AG09319 (cell line): ENCODE data around the gene ANKRD11.
A peak's percentile ranks its signal among the peaks of the same experiment; 100 is the strongest.
"Not testable (repeated sequence)": the region's sequence is repeated elsewhere in the genome, so short reads cannot be mapped to it uniquely, and the experiment has no call there.

Experiments used
- DNase-seq: peaks from one replicate; pipeline ENCODE4 v3.0.0-alpha.2; 2010; ENCODE audit warnings: low read depth; ENCODE audit errors: extremely low read depth
- TF ChIP-seq, protein P1 (sequence below): IDR thresholded peaks from 2 replicates; pipeline ENCODE4 v1.5.1; 2011; ENCODE audit warnings: low read depth, mild to moderate bottlenecking, inconsistent platforms, low read length, moderate library complexity

ANKRD11 gene

DNA sequence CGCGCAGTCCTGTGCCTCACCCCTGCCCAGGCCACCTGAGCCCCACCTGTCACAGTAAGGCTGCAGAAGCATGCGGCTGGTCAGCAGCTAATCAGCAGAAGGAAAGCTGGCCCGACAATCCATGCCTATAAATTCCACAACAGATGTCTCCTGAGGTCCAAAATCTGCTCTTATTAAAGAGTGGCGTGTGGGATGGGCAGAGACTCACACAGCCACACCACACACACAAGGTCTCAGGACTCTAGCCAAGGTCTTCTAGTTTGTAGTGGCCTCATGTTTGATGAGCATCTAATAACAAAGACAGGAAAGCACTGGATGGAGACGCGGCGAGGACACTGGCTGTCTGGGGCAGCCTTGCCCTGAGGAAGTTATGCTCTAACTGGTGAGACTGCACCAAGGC, 55.9 kb downstream of the ANKRD11 start:
- DNase-seq: no peak
- TF ChIP-seq, protein P1, sequence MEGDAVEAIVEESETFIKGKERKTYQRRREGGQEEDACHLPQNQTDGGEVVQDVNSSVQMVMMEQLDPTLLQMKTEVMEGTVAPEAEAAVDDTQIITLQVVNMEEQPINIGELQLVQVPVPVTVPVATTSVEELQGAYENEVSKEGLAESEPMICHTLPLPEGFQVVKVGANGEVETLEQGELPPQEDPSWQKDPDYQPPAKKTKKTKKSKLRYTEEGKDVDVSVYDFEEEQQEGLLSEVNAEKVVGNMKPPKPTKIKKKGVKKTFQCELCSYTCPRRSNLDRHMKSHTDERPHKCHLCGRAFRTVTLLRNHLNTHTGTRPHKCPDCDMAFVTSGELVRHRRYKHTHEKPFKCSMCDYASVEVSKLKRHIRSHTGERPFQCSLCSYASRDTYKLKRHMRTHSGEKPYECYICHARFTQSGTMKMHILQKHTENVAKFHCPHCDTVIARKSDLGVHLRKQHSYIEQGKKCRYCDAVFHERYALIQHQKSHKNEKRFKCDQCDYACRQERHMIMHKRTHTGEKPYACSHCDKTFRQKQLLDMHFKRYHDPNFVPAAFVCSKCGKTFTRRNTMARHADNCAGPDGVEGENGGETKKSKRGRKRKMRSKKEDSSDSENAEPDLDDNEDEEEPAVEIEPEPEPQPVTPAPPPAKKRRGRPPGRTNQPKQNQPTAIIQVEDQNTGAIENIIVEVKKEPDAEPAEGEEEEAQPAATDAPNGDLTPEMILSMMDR: no peak

DNA sequence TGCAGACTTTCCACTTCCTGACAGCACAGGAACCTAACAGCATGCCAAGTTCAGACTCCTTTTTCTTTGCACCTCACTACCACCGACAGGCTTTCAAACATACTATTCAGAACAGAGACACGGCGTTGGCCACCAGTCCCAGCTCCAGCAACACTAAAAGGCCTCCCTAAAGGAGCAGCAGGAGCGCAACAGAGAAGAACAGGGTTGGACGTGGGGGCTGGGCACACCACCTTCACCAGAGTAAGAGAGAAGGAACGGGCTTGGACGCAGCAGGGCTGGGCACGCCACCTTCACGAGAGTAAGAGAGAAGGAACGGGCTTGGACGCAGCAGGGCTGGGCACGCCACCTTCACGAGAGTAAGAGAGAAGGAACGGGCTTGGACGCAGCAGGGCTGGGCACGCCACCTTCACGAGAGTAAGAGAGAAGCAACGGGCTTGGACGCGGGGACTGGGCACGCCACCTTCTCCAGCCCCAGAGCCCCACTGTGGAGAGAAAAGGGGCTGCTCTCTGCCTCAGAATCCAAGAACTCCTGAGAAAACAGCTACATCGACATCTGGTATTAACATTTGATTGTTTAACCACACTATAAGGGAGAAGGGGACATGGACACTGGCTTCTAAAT, 56.9 kb downstream of the ANKRD11 start:
- DNase-seq: not testable (repeated sequence)

DNA sequence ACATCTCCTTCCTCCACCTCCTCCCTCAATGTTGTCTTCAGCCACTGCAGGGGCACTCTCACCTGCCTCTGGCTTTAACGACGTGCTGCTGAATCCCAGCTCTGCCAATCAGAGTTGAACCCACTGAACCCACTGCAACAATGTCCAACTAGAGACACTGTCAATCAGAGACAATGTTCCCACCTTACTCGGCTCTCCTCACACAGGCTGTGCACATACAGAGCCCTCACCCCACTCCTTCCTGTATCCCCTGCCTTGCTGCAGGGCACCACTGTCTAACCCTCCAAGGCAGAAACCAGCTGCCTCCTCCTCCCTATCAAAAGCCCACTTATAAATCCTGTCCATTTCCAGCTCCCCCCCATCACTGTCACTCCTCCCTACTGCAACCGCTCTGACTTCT, 58.7 kb downstream of the ANKRD11 start:
- TF ChIP-seq, protein P1: no peak
- no peak for DNase-seq

DNA sequence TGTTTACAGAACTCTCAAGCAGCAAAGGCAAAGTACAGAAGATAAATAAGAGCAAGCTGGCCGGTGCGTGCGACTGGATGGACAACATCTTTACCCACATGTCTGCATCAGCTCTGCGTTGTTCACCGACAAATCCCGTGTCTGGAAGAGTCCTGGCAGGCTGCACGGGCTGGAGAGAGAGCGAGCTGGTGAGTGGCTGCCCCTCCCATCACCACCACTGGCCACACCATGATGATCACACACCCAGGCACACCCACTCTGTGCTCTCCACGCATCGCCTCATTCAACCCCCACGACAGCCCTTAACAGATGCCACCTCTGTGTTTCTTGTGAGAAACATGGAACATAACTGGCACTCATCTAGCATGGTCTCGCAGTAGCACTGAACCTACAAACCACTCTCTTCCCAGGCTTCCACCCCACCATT, 59.2 kb downstream of the ANKRD11 start:
- TF ChIP-seq, protein P1: no peak
- peak; percentile 87 for DNase-seq

DNA sequence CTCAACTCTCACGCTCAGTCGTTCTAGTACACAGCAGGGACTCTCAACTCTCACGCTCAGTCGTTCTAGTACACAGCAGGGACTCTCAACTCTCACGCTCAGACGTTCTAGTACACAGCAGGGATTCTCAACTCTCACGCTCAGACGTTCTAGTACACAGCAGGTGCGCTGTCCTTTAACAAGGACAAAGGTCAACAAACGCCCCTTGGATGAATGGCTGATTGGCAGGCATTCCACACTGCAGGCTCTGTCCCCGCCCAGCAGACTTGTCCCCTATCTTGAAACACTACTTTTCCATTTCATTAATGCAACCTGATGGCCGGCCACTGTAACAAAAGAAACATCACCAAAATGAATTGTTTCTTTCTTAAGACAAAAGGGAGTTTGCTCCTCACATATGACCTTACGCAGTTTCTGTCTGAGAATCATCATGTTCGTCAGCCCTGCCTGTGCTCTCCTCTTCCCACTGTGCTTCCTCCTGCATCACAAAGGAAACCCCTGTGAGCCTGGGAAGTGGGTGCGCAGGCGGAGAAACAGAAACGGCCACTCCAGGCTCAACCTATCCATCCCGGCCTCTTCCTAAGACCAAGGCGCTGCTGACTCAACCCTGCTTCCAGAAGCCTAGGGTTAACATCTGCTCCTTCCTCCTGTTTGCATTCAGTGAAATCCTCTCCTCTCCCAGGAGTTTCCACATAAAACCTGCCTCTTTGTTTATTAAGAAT, 59.8 kb downstream of the ANKRD11 start:
- TF ChIP-seq, protein P1: no peak
- DNase-seq: no peak

DNA sequence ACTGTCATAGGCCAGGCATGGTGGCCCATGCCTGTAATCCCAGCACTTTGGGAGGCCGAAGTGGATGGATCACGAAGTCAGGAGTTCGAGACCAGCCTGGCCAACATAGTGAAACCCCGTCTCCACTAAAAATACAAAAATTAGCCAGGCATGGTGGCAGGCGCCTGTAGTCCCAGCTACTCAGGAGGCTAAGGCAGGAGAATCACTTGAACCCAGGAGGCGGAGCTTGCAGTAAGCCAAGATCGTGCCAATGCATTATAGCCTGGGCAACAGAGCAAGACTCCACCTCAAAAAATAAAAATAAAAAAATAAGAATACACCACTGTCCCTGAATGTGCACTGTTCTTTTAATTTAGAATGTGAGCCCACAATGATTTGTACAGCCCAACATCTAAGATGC, 61.8 kb downstream of the ANKRD11 start:
- DNase-seq: not testable (repeated sequence)

DNA sequence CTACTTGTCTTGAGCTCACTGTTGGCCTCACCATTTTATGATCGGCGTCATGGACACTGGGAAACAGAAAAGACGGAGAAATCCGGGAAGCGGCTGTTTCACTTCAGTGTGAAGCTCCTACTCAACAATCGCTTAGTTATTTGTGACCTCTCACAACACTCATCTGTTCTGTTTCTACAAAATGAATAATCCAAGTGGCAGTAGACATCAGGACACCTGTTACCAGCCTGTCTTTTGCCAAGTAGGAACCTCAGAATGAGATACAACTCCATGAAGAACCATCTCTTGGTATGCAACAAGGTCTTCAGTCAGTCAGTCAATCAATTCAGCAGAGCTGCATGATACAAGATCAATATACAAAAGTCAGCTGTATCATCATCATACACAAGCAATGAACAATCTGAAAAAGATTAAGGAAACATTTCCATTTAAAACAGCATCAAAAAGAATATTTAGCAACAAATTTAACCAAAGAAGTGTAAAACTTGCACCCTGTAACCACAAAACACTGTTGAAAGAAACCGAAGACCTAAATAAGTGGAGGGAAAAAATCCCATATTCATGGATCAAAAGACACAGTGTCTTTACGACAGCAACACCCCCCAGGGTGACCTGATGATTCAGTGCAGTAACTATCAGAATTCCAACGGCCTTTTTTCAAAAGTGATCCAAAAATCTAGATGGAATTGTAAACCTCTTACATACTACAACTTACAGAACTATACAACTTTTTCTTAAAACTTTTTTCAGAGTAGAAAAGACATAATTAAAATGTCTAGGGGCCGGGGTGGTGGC, 63.4 kb downstream of the ANKRD11 start:
- TF ChIP-seq, protein P1: no peak
- DNase-seq: no peak

DNA sequence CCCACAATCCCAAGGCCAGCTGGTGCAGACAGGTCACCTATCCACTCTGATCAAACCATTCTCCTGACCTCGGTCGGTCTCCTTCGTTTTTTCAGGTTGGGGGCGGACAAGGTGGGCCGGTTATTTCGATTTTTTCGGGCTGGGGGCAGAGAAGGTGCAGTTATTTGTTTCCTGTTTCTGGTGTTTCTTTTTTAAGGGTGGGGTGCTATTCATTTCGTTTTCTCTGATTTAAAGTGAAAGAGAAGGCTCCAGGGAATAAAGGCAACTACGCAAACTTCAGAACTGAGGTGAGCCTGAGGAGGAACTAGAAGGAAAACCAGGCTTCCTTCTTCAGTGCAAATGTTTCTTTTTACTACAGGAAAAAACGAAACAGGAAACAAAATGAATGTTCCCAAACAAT, 64.8 kb downstream of the ANKRD11 start:
- DNase-seq: no peak
- TF ChIP-seq, protein P1: no peak
